OCI-LY1 (cell line): ENCODE measurements around the gene MIS18A.
"Not testable (repeated sequence)": the region's sequence is repeated elsewhere in the genome, so short reads cannot be mapped to it uniquely, and the experiment has no call there.

Experiments used
- H2AFZ ChIP-seq: fragments of 200-600 bp; sonication (generic), shearing (Covaris generic); 2 replicates; pipeline ENCODE4 v1.6.0; 2014; ENCODE audit warnings: antibody characterized with exemption, mild to moderate bottlenecking, low read length
- H3F3A ChIP-seq: fragments of 200-600 bp; sonication (generic), shearing (Covaris generic); 2 replicates; pipeline ENCODE4 v1.6.0; 2014; ENCODE audit warnings: mild to moderate bottlenecking, antibody characterized with exemption, low read length, moderate library complexity; ENCODE audit not compliant: insufficient read depth
- H3K27ac ChIP-seq: fragments of 200-600 bp; sonication (generic); 2 replicates; pipeline ENCODE4 v1.5.1; 2014; ENCODE audit warnings: low read length, mixed run types, mild to moderate bottlenecking, low read depth; ENCODE audit not compliant: poor library complexity, severe bottlenecking
- H3K27me3 ChIP-seq: fragments of 200-600 bp; sonication (generic); 2 replicates; pipeline ENCODE4 v1.6.0; 2014; ENCODE audit warnings: antibody characterized with exemption, mild to moderate bottlenecking, low read length, moderate library complexity; ENCODE audit not compliant: insufficient read depth
- H3K36me3 ChIP-seq: fragments of 200-600 bp; sonication (generic); 2 replicates; pipeline ENCODE4 v1.6.1; 2014; ENCODE audit warnings: mild to moderate bottlenecking, antibody characterized with exemption, low read length, moderate library complexity, mixed read lengths; ENCODE audit not compliant: insufficient read depth
- H3K4me1 ChIP-seq: fragments of 200-600 bp; sonication (generic); 2 replicates; pipeline ENCODE4 v1.5.1; 2014; ENCODE audit warnings: mild to moderate bottlenecking, low read length, moderate library complexity; ENCODE audit not compliant: insufficient read depth, severe bottlenecking
- H3K4me2 ChIP-seq: fragments of 200-600 bp; sonication (generic), shearing (Covaris generic); 2 replicates; pipeline ENCODE4 v1.6.1; 2014; ENCODE audit warnings: low read length
- H3K4me3 ChIP-seq: fragments of 200-600 bp; sonication (generic); 2 replicates; pipeline ENCODE4 v1.5.1; 2014; ENCODE audit warnings: low read length, low read depth, mild to moderate bottlenecking, mixed read lengths; ENCODE audit not compliant: poor library complexity, severe bottlenecking
- H3K79me2 ChIP-seq: fragments of 200-600 bp; shearing (Covaris generic); 2 replicates; pipeline ENCODE4 v1.6.1; 2016; ENCODE audit warnings: mixed run types, low read length, mixed read lengths; ENCODE audit not compliant: insufficient read depth
- H3K9ac ChIP-seq: fragments of 200-600 bp; sonication (generic), shearing (Covaris generic); 2 replicates; pipeline ENCODE4 v1.6.1; 2014; ENCODE audit warnings: mild to moderate bottlenecking, low read length, mixed read lengths
- H3K9me2 ChIP-seq: fragments of 200-600 bp; sonication (generic), shearing (Covaris generic); 2 replicates; pipeline ENCODE4 v1.6.1; 2014; ENCODE audit warnings: low read depth, mild to moderate bottlenecking, low read length, mixed read lengths
- H3K9me3 ChIP-seq: fragments of 200-600 bp; shearing (Covaris generic); 2 replicates; pipeline ENCODE4 v1.6.1; 2014; ENCODE audit warnings: low read length, mixed read lengths
- H4K20me1 ChIP-seq: fragments of 200-600 bp; sonication (generic), shearing (Covaris generic); 2 replicates; pipeline ENCODE4 v1.6.0; 2016; ENCODE audit warnings: mild to moderate bottlenecking, low read length; ENCODE audit not compliant: insufficient read depth
- CTCF ChIP-seq: fragments of 200-600 bp; sonication (generic), shearing (Covaris generic); IDR thresholded peaks from 2 replicates; pipeline ENCODE4 v1.5.1; 2017; ENCODE audit warnings: mild to moderate bottlenecking, antibody characterized with exemption, low read length, moderate library complexity, mixed read lengths
- EZH2 ChIP-seq: fragments of 200-600 bp; sonication (generic), shearing (Covaris generic); IDR thresholded peaks from 2 replicates; pipeline ENCODE4 v1.8.0; 2017; ENCODE audit warnings: borderline replicate concordance, mixed run types, mild to moderate bottlenecking, antibody characterized with exemption, low read length, moderate library complexity, mixed read lengths

Gene MIS18A

GRCh38 chr21:32278103-32278502 is 746 bp downstream of the MIS18A start:
- Histone ChIP-seq H2AFZ (no peak overlapping the region), H4K20me1 (no peaks in the 10 kb centered on the region), H3K4me1 (peaks cover 19% of the 10 kb centered on the region), H3K9ac (peak overlapping the region; percentile 74), H3K27ac (no peak overlapping the region), H3K9me3 (no peaks in the 10 kb centered on the region), H3K4me3 (peak overlapping the region; percentile 79), H3K36me3 (no peaks in the 10 kb centered on the region; the same call in 1 of the 2 replicates), H3K9me2 (no peaks in the 10 kb centered on the region), H3K27me3 (no peaks in the 10 kb centered on the region), H3K79me2 (peaks cover 8% of the 10 kb centered on the region; the same call in 1 of the 2 replicates), H3K4me2 (peak overlapping the region; percentile 75), H3F3A (no peaks in the 10 kb centered on the region)
- TF ChIP-seq CTCF (no peak), EZH2 (no peak)

DNA sequence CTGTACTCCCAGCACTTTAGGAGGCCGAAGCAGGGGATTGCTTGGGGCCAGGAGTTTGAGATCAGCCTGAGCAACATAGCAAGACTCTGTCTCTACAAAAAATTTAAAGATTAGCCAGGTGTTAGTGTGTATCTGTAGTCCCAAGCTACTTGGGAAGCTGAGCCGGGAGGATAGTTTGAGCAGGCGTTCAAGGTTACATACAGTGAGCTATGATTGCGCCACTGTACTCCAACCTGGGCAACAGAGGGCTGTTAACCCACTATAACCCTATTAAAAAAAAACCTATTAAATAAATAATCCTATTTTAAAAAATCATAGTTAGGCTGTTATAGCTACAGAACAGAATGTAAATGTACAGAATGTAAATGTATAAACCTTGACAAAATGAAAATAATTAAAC is 2.2 kb downstream of the MIS18A start:
- Histone ChIP-seq H4K20me1 (no peaks in the 10 kb centered on the region), H3K9ac (no peak overlapping the region), H3K79me2 (peaks cover 8% of the 10 kb centered on the region; the same call in 1 of the 2 replicates), H3K4me3 (no peak overlapping the region), H3K9me2 (no peaks in the 10 kb centered on the region), H3K27me3 (no peaks in the 10 kb centered on the region), H2AFZ (no peak overlapping the region), H3K4me1 (peaks cover 19% of the 10 kb centered on the region), H3K36me3 (peaks cover 7% of the 10 kb centered on the region; the same call in 1 of the 2 replicates), H3K4me2 (no peak overlapping the region), H3K9me3 (no peaks in the 10 kb centered on the region), H3K27ac (no peak overlapping the region), H3F3A (no peaks in the 10 kb centered on the region)
- no peak for TF ChIP-seq EZH2

DNA sequence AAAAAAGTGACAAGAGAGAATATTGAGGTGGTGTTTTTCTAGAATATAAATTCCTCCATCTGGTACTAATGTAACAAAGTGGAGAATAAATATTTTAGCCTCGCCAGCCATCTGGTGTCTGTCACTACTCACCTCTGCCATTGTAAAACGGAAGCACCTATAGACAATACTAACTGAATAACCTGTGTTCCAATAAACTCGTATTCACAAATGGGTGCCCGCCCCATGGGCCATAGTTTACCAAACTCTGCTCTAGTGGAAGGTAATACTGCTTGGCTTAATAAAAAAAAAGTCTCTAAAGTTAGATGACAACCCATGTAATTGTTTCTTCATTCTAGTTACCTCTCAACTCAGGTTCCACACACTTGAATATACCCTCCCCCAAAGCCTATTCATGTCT is 8.1 kb downstream of the MIS18A start:
- H3K4me1 ChIP-seq, result no peaks in the 10 kb centered on the region
- H4K20me1 ChIP-seq, result no peaks in the 10 kb centered on the region
- H3K27ac ChIP-seq, result no peak overlapping the region
- H3K9me2 ChIP-seq, result no peaks in the 10 kb centered on the region
- no peaks in the 10 kb centered on the region for H3K27me3 ChIP-seq
- no peak overlapping the region for H2AFZ ChIP-seq
- H3K9me3 ChIP-seq, result no peaks in the 10 kb centered on the region
- no peaks in the 10 kb centered on the region for H3F3A ChIP-seq
- no peak overlapping the region for H3K9ac ChIP-seq
- peaks cover 43% of the 10 kb centered on the region for H3K36me3 ChIP-seq
- TF ChIP-seq EZH2, result no peak
- TF ChIP-seq CTCF, result no peak
- H3K4me2 ChIP-seq, result no peak overlapping the region
- no peak overlapping the region for H3K4me3 ChIP-seq
- H3K79me2 ChIP-seq, result no peaks in the 10 kb centered on the region

DNA sequence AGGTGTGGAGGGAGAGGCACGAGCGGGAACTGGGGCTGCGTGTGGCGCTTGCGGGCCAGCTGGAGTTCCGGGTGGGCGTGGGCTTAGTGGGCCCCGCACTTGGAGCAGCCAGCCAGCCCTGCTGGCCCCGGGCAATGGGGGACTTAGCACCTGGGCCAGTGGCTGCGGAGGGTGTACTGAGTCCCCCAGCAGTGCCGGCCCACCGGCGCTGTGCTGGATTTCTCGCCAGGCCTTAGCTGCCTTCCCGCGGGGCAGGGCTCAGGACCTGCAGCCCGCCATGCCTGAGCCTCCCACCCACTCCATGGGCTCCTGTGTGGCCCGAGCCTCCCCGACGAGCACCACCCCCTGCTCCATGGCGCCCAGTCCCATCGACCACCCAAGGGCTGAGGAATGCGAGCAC is 13.5 kb downstream of the MIS18A start:
- not testable (repeated sequence) for H3K4me1 ChIP-seq, H3F3A ChIP-seq, H3K9ac ChIP-seq, H4K20me1 ChIP-seq, H3K9me2 ChIP-seq, H3K27ac ChIP-seq, H3K4me3 ChIP-seq, H3K9me3 ChIP-seq, H3K27me3 ChIP-seq, H3K79me2 ChIP-seq, H3K4me2 ChIP-seq, H2AFZ ChIP-seq
- peaks cover 29% of the 10 kb centered on the region for H3K36me3 ChIP-seq
